MM.1S (cell line): ENCODE measurements around the gene CHN1.

Experiments
- DNase-seq: peaks from one replicate; pipeline ENCODE4 v3.0.0-alpha.2; 2015
- H2AFZ ChIP-seq: fragments of 300-600 bp; sonication (generic); 2 replicates; pipeline ENCODE4 v1.6.0; 2016; ENCODE audit warnings: antibody characterized with exemption, low read length
- H3F3A ChIP-seq: fragments of 300-600 bp; sonication (generic); 2 replicates; pipeline ENCODE4 v1.6.1; 2016; ENCODE audit warnings: mild to moderate bottlenecking, antibody characterized with exemption, low read length, moderate library complexity, mixed read lengths; ENCODE audit not compliant: insufficient read depth
- H3K27ac ChIP-seq: fragments of 300-600 bp; sonication (generic); 2 replicates; pipeline ENCODE4 v1.5.1; 2016; ENCODE audit warnings: mild to moderate bottlenecking, low read length
- H3K27me3 ChIP-seq: fragments of 300-600 bp; sonication (generic); replicated peaks from 2 replicates; pipeline ENCODE4 v1.6.0; 2016; ENCODE audit warnings: low read length; ENCODE audit not compliant: insufficient read depth
- H3K36me3 ChIP-seq: fragments of 300-600 bp; sonication (generic); replicated peaks from 2 replicates; pipeline ENCODE4 v1.6.1; 2016; ENCODE audit warnings: mild to moderate bottlenecking, low read length, mixed read lengths; ENCODE audit not compliant: insufficient read depth
- H3K4me1 ChIP-seq: fragments of 300-600 bp; sonication (generic); 2 replicates; pipeline ENCODE4 v1.6.1; 2016; ENCODE audit warnings: low read length, mixed read lengths
- H3K4me2 ChIP-seq: fragments of 300-600 bp; sonication (generic); 2 replicates; pipeline ENCODE4 v1.6.0; 2016; ENCODE audit warnings: low read depth, low read length
- H3K4me3 ChIP-seq: fragments of 300-600 bp; sonication (generic); 2 replicates; pipeline ENCODE4 v1.5.1; 2016; ENCODE audit warnings: low read length, mixed read lengths
- H3K79me2 ChIP-seq: fragments of 300-600 bp; sonication (generic); 2 replicates; pipeline ENCODE4 v1.6.1; 2016; ENCODE audit warnings: mixed run types, low read length, mixed read lengths
- H3K9ac ChIP-seq: fragments of 300-600 bp; sonication (generic); 2 replicates; pipeline ENCODE4 v1.6.1; 2016; ENCODE audit warnings: low read length, mixed read lengths
- H3K9me2 ChIP-seq: fragments of 300-600 bp; sonication (generic); replicated peaks from 2 replicates; pipeline ENCODE4 v1.6.1; 2016; ENCODE audit warnings: mild to moderate bottlenecking, low read length, mixed read lengths; ENCODE audit not compliant: insufficient read depth
- H3K9me3 ChIP-seq: fragments of 300-600 bp; sonication (generic); replicated peaks from 2 replicates; pipeline ENCODE4 v1.6.1; 2016; ENCODE audit warnings: mild to moderate bottlenecking, low read length, mixed read lengths; ENCODE audit not compliant: insufficient read depth
- H4K20me1 ChIP-seq: fragments of 300-600 bp; sonication (generic); 2 replicates; pipeline ENCODE4 v1.6.1; 2016; ENCODE audit warnings: mild to moderate bottlenecking, low read length, moderate library complexity, mixed read lengths; ENCODE audit not compliant: insufficient read depth
- CTCF ChIP-seq: fragments of 300-600 bp; sonication (generic); IDR thresholded peaks from 2 replicates; pipeline ENCODE4 v1.5.1; 2016; ENCODE audit warnings: antibody characterized with exemption, low read length, mixed read lengths
- EZH2 ChIP-seq: fragments of 300-600 bp; sonication (generic); optimal IDR thresholded peaks from 2 replicates; pipeline ENCODE3; 2017; ENCODE audit warnings: low read depth, mild to moderate bottlenecking, antibody characterized with exemption, low read length, mixed read lengths
- EZH2phosphoT487 ChIP-seq: fragments of 300-600 bp; sonication (generic); IDR thresholded peaks from 2 replicates; pipeline ENCODE4 v1.6.1; 2018; ENCODE audit warnings: antibody characterized with exemption, low read length

Gene CHN1

GRCh38 chr2:174868878-174869277 is 136.3 kb downstream of the CHN1 start:
- no peaks in the 10 kb centered on the region for H3K79me2 ChIP-seq
- H3F3A ChIP-seq: no peaks in the 10 kb centered on the region
- no peak overlapping the region for H3K9ac ChIP-seq
- DNase-seq: no peak
- H3K4me2 ChIP-seq: no peak overlapping the region
- H3K27me3 ChIP-seq: no peaks in the 10 kb centered on the region
- H3K4me1 ChIP-seq: no peaks in the 10 kb centered on the region
- H2AFZ ChIP-seq: no peak overlapping the region
- no peak overlapping the region for H3K4me3 ChIP-seq
- TF ChIP-seq CTCF (no peak), EZH2 (no peak), EZH2phosphoT487 (no peak)
- H3K9me2 ChIP-seq: no peaks in the 10 kb centered on the region
- no peaks in the 10 kb centered on the region for H3K9me3 ChIP-seq
- no peak overlapping the region for H3K27ac ChIP-seq
- no peaks in the 10 kb centered on the region for H4K20me1 ChIP-seq
- no peaks in the 10 kb centered on the region for H3K36me3 ChIP-seq

GRCh38 chr2:174866421-174866820 is 138.8 kb downstream of the CHN1 start:
- Histone ChIP-seq H3K4me1 (no peaks in the 10 kb centered on the region), H3K9ac (no peak overlapping the region), H3K36me3 (no peaks in the 10 kb centered on the region), H3K4me2 (no peak overlapping the region), H3K27me3 (no peaks in the 10 kb centered on the region), H3K79me2 (no peaks in the 10 kb centered on the region), H3K9me2 (no peaks in the 10 kb centered on the region), H3K4me3 (no peak overlapping the region), H3K9me3 (no peaks in the 10 kb centered on the region), H4K20me1 (no peaks in the 10 kb centered on the region), H3F3A (no peaks in the 10 kb centered on the region), H2AFZ (no peak overlapping the region), H3K27ac (no peak overlapping the region)
- TF ChIP-seq CTCF (no peak), EZH2phosphoT487 (no peak), EZH2 (no peak)
- no peak for DNase-seq

- no peak overlapping the region for H3K27ac ChIP-seq
- DNase-seq: no peak
- H3K4me2 ChIP-seq: no peak overlapping the region
- H3F3A ChIP-seq: no peaks in the 10 kb centered on the region
- TF ChIP-seq EZH2phosphoT487: no peak
- TF ChIP-seq EZH2: no peak
- TF ChIP-seq CTCF: no peak
- H3K4me1 ChIP-seq: no peaks in the 10 kb centered on the region
- H3K9me2 ChIP-seq: no peaks in the 10 kb centered on the region
- H3K79me2 ChIP-seq: no peaks in the 10 kb centered on the region
- H3K36me3 ChIP-seq: no peaks in the 10 kb centered on the region
- H3K9ac ChIP-seq: no peak overlapping the region
- no peak overlapping the region for H2AFZ ChIP-seq
- no peaks in the 10 kb centered on the region for H3K27me3 ChIP-seq
- H3K9me3 ChIP-seq: no peaks in the 10 kb centered on the region
- H4K20me1 ChIP-seq: no peaks in the 10 kb centered on the region
- no peak overlapping the region for H3K4me3 ChIP-seq
These were observed 142.0 kb downstream of the CHN1 start for GRCh38 chr2:174863183-174863582.
